H1 (cell line): ENCODE data around the gene IGLL5. TPM values are rescaled to one million over a fixed set of nuclear protein-coding genes. Genes with fewer than 3 reads are reported as not detected.

Source experiments
- CTCF ChIA-PET: fragments of 300-600 bp; sonication (Branson Sonifier 250); formaldehyde crosslinking; loops from one replicate; lab custom pipeline; 2021; ENCODE audit not compliant: partially characterized antibody; lab: Charles Lee
- POLR2A ChIA-PET: fragments of 300-600 bp; sonication (Branson Sonifier 250); formaldehyde crosslinking; loops from one replicate; lab custom pipeline; 2021; ENCODE audit warnings: inconsistent platforms; ENCODE audit not compliant: partially characterized antibody; lab: Charles Lee
- DNase-seq, 2 experiments: peaks; one replicate each; pipeline versions ENCODE4 v3.0.0 to v3.0.0-alpha.2; 2010 to 2022; ENCODE audit warnings: low spot score in 2 of 2, low read depth in 1 of 2, mixed read lengths in 1 of 2
- FAIRE-seq: peaks from 2 replicates; lab custom pipeline; 2011; peaks lifted over from hg19 to GRCh38; lab: Jason Lieb, UNC
- H2AFZ ChIP-seq: 2 replicates; pipeline ENCODE4 v1.8.1; 2012; ENCODE audit warnings: low read length, inconsistent platforms
- H2AK5ac ChIP-seq: 2 replicates; pipeline ENCODE4 v1.6.1; 2013; ENCODE audit warnings: low read depth, low read length
- H2BK120ac ChIP-seq: replicated peaks from 2 replicates; pipeline ENCODE3; 2013; ENCODE audit warnings: low read depth, low read length, inconsistent platforms
- H2BK12ac ChIP-seq: 2 replicates; pipeline ENCODE4 v1.6.1; 2013; ENCODE audit warnings: low read depth, low read length
- H2BK15ac ChIP-seq: 2 replicates; pipeline ENCODE4 v1.6.1; 2013; ENCODE audit warnings: low read length
- H2BK20ac ChIP-seq: 2 replicates; pipeline ENCODE4 v1.6.1; 2013; ENCODE audit warnings: low read length
- H2BK5ac ChIP-seq: 2 replicates; pipeline ENCODE4 v1.6.1; 2013; ENCODE audit warnings: low read depth, low read length
- H3K14ac ChIP-seq: 2 replicates; pipeline ENCODE4 v1.6.1; 2013; ENCODE audit warnings: inconsistent platforms; ENCODE audit not compliant: insufficient read length
- H3K18ac ChIP-seq: 2 replicates; pipeline ENCODE4 v1.6.1; 2013; ENCODE audit warnings: low read length; ENCODE audit errors: extremely low read depth
- H3K23ac ChIP-seq: 2 replicates; pipeline ENCODE4 v1.6.1; 2013; ENCODE audit warnings: inconsistent platforms; ENCODE audit not compliant: insufficient read length
- H3K23me2 ChIP-seq: 2 replicates; pipeline ENCODE4 v1.6.1; 2013; ENCODE audit warnings: low read depth, low read length
- H3K27ac ChIP-seq: 2 replicates; pipeline ENCODE4 v1.6.1; 2011; ENCODE audit warnings: low read depth, low read length, inconsistent platforms
- H3K27me3 ChIP-seq, 4 experiments: replicated peaks in 1 of 4; 1 replicate in 1 of 4; 2 replicates in 3 of 4; pipeline versions ENCODE4 v1.6.1 to v1.8.1; 2011 to 2013; ENCODE audit warnings: low read length in 3 of 4, mild to moderate bottlenecking in 3 of 4, inconsistent platforms in 2 of 4, mixed read lengths in 2 of 4, moderate library complexity in 1 of 4; ENCODE audit not compliant: control insufficient read depth in 3 of 4, insufficient read depth in 3 of 4; ENCODE audit errors: extremely low read depth in 1 of 4
- H3K36me3 ChIP-seq, 4 experiments: 2 replicates each; pipeline versions ENCODE4 v1.6.1 to v1.8.1; 2011 to 2013; ENCODE audit warnings: mild to moderate bottlenecking in 4 of 4, low read length in 3 of 4, moderate library complexity in 2 of 4, control low read depth in 1 of 4, inconsistent platforms in 1 of 4; ENCODE audit not compliant: insufficient read depth in 4 of 4, control insufficient read depth in 2 of 4
- H3K4ac ChIP-seq: replicated peaks from 2 replicates; pipeline ENCODE3; 2013; ENCODE audit warnings: low read length, low read depth, mixed read lengths, inconsistent platforms; ENCODE audit not compliant: insufficient read length
- H3K4me1 ChIP-seq, 4 experiments: replicated peaks in 1 of 4; 1 replicate in 1 of 4; 2 replicates in 3 of 4; pipeline versions ENCODE4 v1.6.1 to v1.8.1; 2011 to 2013; ENCODE audit warnings: low read length in 3 of 4, inconsistent platforms in 2 of 4, mixed read lengths in 1 of 4; ENCODE audit not compliant: insufficient read depth in 4 of 4, control insufficient read depth in 3 of 4
- H3K4me2 ChIP-seq, 2 experiments: 2 replicates each; pipeline versions ENCODE4 v1.6.1 to v1.8.1; 2011 to 2013; ENCODE audit warnings: low read depth in 2 of 2, low read length in 2 of 2, control low read depth in 1 of 2, inconsistent platforms in 1 of 2, mild to moderate bottlenecking in 1 of 2; ENCODE audit not compliant: insufficient read depth in 1 of 2
- H3K4me3 ChIP-seq, 4 experiments: fragments of 200-600, 300-600 bp in 1 of 4; sonication (generic), shearing (Covaris generic), sonication (Bioruptor Twin) in 1 of 4; 2 replicates each; pipeline versions ENCODE4 v1.5.1 to v1.8.1; 2011 to 2016; ENCODE audit warnings: low read length in 4 of 4, low read depth in 3 of 4, control low read depth in 2 of 4, inconsistent platforms in 2 of 4, mild to moderate bottlenecking in 2 of 4, mixed read lengths in 1 of 4, moderate library complexity in 1 of 4; ENCODE audit not compliant: insufficient read depth in 2 of 4; ENCODE audit errors: extremely low read depth in 1 of 4
- H3K56ac ChIP-seq: replicated peaks from 2 replicates; pipeline ENCODE3; 2013; ENCODE audit warnings: low read depth, mild to moderate bottlenecking, mixed read lengths, low read length, inconsistent platforms; ENCODE audit not compliant: insufficient read length
- H3K79me1 ChIP-seq: 2 replicates; pipeline ENCODE4 v1.6.1; 2013; ENCODE audit warnings: low read depth, low read length, control low read depth
- H3K79me2 ChIP-seq, 2 experiments: 2 replicates each; pipeline versions ENCODE4 v1.6.1 to v1.8.1; 2012 to 2013; ENCODE audit warnings: low read length in 2 of 2, mild to moderate bottlenecking in 2 of 2, inconsistent platforms in 1 of 2; ENCODE audit not compliant: insufficient read depth in 2 of 2, control insufficient read depth in 1 of 2
- H3K9ac ChIP-seq, 4 experiments: replicated peaks in 1 of 4; 1 replicate in 1 of 4; 2 replicates in 3 of 4; pipeline versions ENCODE4 v1.6.1 to v1.8.1; 2011 to 2013; ENCODE audit warnings: low read depth in 3 of 4, low read length in 3 of 4, control low read depth in 2 of 4, mild to moderate bottlenecking in 2 of 4, moderate library complexity in 2 of 4, inconsistent platforms in 1 of 4; ENCODE audit errors: extremely low read depth in 1 of 4
- H3K9me3 ChIP-seq, 2 experiments: 2 replicates each; pipeline versions ENCODE4 v1.6.1 to v1.8.1; 2012 to 2013; ENCODE audit warnings: mild to moderate bottlenecking in 2 of 2, moderate library complexity in 2 of 2, control low read depth in 1 of 2, inconsistent platforms in 1 of 2, low read depth in 1 of 2, low read length in 1 of 2, mixed read lengths in 1 of 2; ENCODE audit not compliant: insufficient read depth in 2 of 2
- H4K20me1 ChIP-seq, 2 experiments: replicated peaks in 1 of 2; 2 replicates each; pipeline versions ENCODE3 to v1.8.1; 2011 to 2013; ENCODE audit warnings: inconsistent platforms in 2 of 2, low read length in 2 of 2, mild to moderate bottlenecking in 1 of 2; ENCODE audit not compliant: insufficient read depth in 2 of 2, control insufficient read depth in 1 of 2
- H4K5ac ChIP-seq: 2 replicates; pipeline ENCODE4 v1.6.1; 2013; ENCODE audit warnings: low read length, low read depth, mixed read lengths, inconsistent platforms; ENCODE audit not compliant: insufficient read length
- H4K8ac ChIP-seq: 2 replicates; pipeline ENCODE4 v1.8.0; 2013; ENCODE audit warnings: mild to moderate bottlenecking, moderate library complexity, low read length, inconsistent platforms; ENCODE audit not compliant: insufficient read depth; ENCODE audit errors: extremely low read depth
- H4K91ac ChIP-seq: replicated peaks from 2 replicates; pipeline ENCODE3; 2013; ENCODE audit warnings: low read length, mixed read lengths, inconsistent platforms; ENCODE audit not compliant: insufficient read length
- BACH1 ChIP-seq: IDR thresholded peaks from 2 replicates; pipeline ENCODE4 v1.6.1; 2012; ENCODE audit warnings: low read length, improper control_type of control experiment
- CHD1 ChIP-seq: IDR thresholded peaks from 2 replicates; pipeline ENCODE4 v1.6.1; 2012; ENCODE audit warnings: low read depth, low read length, improper control_type of control experiment
- EZH2 ChIP-seq: fragments of 200-600 bp; sonication (generic); IDR thresholded peaks from 2 replicates; pipeline ENCODE4 v1.7.1; 2012; ENCODE audit warnings: low read depth, mild to moderate bottlenecking, moderate library complexity, low read length, inconsistent platforms; ENCODE audit not compliant: severe bottlenecking
- JUND ChIP-seq: IDR thresholded peaks from 2 replicates; pipeline ENCODE4 v1.6.1; 2011; ENCODE audit warnings: mild to moderate bottlenecking, improper control_type of control experiment, low read length
- RFX5 ChIP-seq: IDR thresholded peaks from 2 replicates; pipeline ENCODE4 v1.6.1; 2011; ENCODE audit warnings: low read depth, low read length, improper control_type of control experiment, borderline replicate concordance
- SP1 ChIP-seq: IDR thresholded peaks from 2 replicates; pipeline ENCODE4 v1.6.1; 2011; ENCODE audit warnings: low read depth, low read length
- SRF ChIP-seq: IDR thresholded peaks from 2 replicates; pipeline ENCODE4 v1.6.1; 2011; ENCODE audit warnings: mild to moderate bottlenecking, low read depth, low read length, moderate library complexity
- ZNF274 ChIP-seq: IDR thresholded peaks from 2 replicates; pipeline ENCODE4 v1.7.0; 2012; ENCODE audit warnings: low read length, borderline replicate concordance; ENCODE audit errors: extremely low read depth
- WGBS, 2 experiments: shearing (Covaris generic) in 1 of 2; methylation state at CpG; one replicate each; pipeline versions ENCODE4 v1.1.6 to v1.1.7; 2013 to 2015; ENCODE audit warnings: low lambda C conversion rate in 2 of 2, mixed read lengths in 2 of 2, inconsistent platforms in 1 of 2, low coverage in 1 of 2, missing lambda C conversion rate in 1 of 2; ENCODE audit not compliant: insufficient replicate concordance in 2 of 2, insufficient coverage in 1 of 2, insufficient read length in 1 of 2; ENCODE audit errors: extremely low coverage in 1 of 2, missing lambda C conversion rate in 1 of 2; 5-methylcytosine and 5-hydroxymethylcytosine counted together
- polyA plus RNA-seq, 7 experiments: library from polyadenylated mRNA; depleted of rRNA in 3 of 7; stranded (reverse) in 5 of 7; unstranded in 2 of 7; fragments of >200 nt in 5 of 7; fragments of 200-250 nt in 2 of 7; gene quantifications; 1 replicate in 5 of 7; 2 replicates in 1 of 7; 4 replicates in 1 of 7; pipeline versions ENCODE4 v1.2.1 to v1.2.3, GENCODE V29; 2011 to 2013; ENCODE audit warnings: missing spikeins in 2 of 7, mixed read lengths in 2 of 7
- total RNA-seq: library from RNA; stranded (reverse); fragmentation: NEBNext Ultra II Directional; extraction: Animal tissue kit (Norgen Biotek cat#: 25700); gene quantifications from 2 replicates; pipeline ENCODE4 v1.2.1, GENCODE V29; 2021
- TF ChIP-seq, protein P1 (sequence below): IDR thresholded peaks from 2 replicates; pipeline ENCODE4 v1.6.1; 2011; ENCODE audit warnings: low read length, improper control_type of control experiment
- TF ChIP-seq, protein P2 (sequence below): IDR thresholded peaks from 2 replicates; pipeline ENCODE4 v1.6.1; 2012; ENCODE audit warnings: inconsistent platforms

Gene IGLL5
- total and polyA plus RNA-seq, 2 of the 8 experiments (the other 6 are each of a cell fraction or from before 2014, with no cell fraction given), result not detected

DNA sequence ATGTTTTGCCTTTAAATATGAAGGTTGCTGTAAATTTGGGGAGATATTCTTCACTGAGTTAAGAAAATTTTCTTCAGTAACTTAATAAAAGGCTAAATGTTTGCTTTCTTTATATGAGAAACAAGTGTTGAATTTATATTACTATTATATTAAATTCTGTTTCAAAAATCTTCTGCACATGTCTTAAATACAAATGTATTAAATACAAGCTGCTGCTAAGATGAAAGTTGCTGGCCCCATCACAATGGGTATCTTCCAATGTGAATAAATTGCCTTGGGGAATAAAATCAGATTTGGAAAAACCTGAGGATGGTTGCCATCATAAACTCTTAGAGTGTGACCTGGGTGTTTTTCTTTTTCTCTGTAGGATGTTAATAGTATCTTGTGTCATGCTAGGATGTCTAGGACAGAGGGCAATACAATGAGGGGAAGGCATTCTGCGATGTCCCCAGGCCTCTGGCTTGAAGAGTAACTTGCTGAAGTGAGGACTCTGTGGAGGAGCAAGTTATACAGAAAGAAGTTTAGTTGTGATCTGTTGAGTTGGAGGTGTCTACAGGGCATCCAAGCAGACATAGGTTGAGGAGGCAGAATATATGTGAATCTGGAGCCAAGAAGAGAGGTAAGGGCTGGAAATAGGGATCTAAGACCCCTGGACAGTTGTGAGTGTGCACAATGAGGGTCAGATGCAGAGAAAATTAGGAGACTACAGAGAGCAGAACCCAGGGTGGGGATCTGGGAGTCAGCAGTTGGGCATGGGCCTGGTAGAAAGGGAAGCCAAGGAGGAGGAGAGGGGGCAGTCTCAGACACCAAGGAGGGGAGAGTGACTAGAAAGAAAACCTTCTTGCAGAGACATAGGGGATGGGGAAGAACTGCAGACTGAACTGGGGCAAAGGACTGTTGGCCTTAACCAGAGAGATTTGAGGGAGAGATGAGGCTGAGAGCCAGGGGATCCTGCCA lies 4.8 kb downstream of the IGLL5 start:
- no peak overlapping the region for H3K4me3 ChIP-seq
- ChIA-PET POLR2A (no interaction called here), CTCF (no interaction called here)
- no peak overlapping the region for H3K27ac ChIP-seq
- WGBS, 2 experiments, result 75% methylated on average over 1 of the region's 1 CpG; no CpG with 5 or more reads in 1 of the 2 experiments
- H4K91ac ChIP-seq, result no peak overlapping the region
- no peaks in the 10 kb centered on the region for H3K23me2 ChIP-seq
- H4K8ac ChIP-seq, result no peak overlapping the region
- FAIRE-seq (no peak), DNase-seq (no peak)
- no peak overlapping the region for H4K5ac ChIP-seq
- H3K4me1 ChIP-seq, result no peaks in the 10 kb centered on the region
- H3K9ac ChIP-seq, result no peak overlapping the region
- H3K79me1 ChIP-seq, result no peaks in the 10 kb centered on the region; the same call in 1 of the 2 replicates
- no peak overlapping the region for H3K4ac ChIP-seq
- H3K4me2 ChIP-seq, result no peak overlapping the region
- peaks cover 9 to 21% (median 18%) of the 10 kb centered on the region in 4 experiments for H3K27me3 ChIP-seq
- H2AFZ ChIP-seq, result no peak overlapping the region
- H3K36me3 ChIP-seq, result no peaks in the 10 kb centered on the region
- H2BK15ac ChIP-seq, result no peak overlapping the region
- peaks cover 26 to 60% of the 10 kb centered on the region in 2 experiments for H3K9me3 ChIP-seq
- H2BK12ac ChIP-seq, result no peak overlapping the region
- H3K23ac ChIP-seq, result no peak overlapping the region
- no peaks in the 10 kb centered on the region for H4K20me1 ChIP-seq
- no peak overlapping the region for H2BK5ac ChIP-seq
- H2BK120ac ChIP-seq, result no peak overlapping the region
- no peak overlapping the region for H3K14ac ChIP-seq
- no peak overlapping the region for H2BK20ac ChIP-seq
- no peak overlapping the region for H3K56ac ChIP-seq
- no peak overlapping the region for H3K18ac ChIP-seq
- no peaks in the 10 kb centered on the region for H3K79me2 ChIP-seq
- H2AK5ac ChIP-seq, result no peak overlapping the region
- no peak for TF ChIP-seq JUND
- TF ChIP-seq SP1, result no peak
- TF ChIP-seq, protein P1, sequence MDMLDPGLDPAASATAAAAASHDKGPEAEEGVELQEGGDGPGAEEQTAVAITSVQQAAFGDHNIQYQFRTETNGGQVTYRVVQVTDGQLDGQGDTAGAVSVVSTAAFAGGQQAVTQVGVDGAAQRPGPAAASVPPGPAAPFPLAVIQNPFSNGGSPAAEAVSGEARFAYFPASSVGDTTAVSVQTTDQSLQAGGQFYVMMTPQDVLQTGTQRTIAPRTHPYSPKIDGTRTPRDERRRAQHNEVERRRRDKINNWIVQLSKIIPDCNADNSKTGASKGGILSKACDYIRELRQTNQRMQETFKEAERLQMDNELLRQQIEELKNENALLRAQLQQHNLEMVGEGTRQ, result no peak
- no peak for TF ChIP-seq RFX5
- TF ChIP-seq SRF, result no peak
- TF ChIP-seq, protein P2, sequence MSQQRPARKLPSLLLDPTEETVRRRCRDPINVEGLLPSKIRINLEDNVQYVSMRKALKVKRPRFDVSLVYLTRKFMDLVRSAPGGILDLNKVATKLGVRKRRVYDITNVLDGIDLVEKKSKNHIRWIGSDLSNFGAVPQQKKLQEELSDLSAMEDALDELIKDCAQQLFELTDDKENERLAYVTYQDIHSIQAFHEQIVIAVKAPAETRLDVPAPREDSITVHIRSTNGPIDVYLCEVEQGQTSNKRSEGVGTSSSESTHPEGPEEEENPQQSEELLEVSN, result no peak
- TF ChIP-seq BACH1, result no peak
- TF ChIP-seq ZNF274, result no peak
- no peak for TF ChIP-seq EZH2
- no peak for TF ChIP-seq CHD1
